Measurements from ENCODE around the gene NUP37. TPM values are rescaled to one million over a fixed set of nuclear protein-coding genes. Genes with fewer than 3 reads are reported as not detected.

NUP37 gene
- total RNA-seq, 1 experiment from 2014 or later: 77.5 TPM

DNA sequence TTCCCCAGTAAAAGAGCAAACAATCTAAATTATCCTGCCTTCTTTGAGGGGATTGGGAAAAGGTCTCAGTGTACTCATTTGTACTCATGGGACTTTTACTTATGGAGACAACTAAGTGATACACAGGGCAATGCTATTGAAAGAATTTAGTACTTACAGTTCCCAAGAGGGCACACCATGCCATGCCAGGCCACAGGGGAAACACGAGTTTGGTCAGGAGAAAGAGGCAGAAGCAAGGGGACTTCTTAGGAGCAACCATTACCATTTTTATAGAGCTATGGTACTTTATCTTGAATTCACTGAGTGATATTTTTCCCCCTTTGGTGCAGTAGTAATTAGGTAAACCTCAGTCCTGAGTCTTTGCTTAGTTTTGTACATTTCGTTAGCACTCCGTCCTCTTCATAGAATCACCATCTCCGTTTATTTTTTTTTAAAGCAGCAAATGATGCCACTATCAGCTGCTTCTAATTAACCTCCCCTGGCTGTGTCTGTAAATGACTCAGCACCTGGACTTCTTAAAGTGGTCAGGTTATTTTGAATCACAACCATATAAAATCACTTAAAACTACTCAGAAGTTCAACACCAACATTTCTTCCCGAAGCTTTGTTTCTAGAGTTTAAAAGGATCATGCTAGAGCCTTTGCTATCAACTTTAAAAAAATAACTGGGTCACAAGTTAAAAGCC is 52.2 kb downstream of the NUP37 start:
- H3K27ac ChIP-seq (ENCODE audit: low read depth, low read length): no peak overlapping the region
- no TSS peak for BruUV-seq (replicated peaks)
- no peak overlapping the region for H3K4me3 ChIP-seq (replicated peaks in 1 of 2; ENCODE audit: low read depth in 1 of 2, low read length in 2 of 2)
- H3K9me3 ChIP-seq (ENCODE audit: control insufficient read depth in 1 of 2, insufficient read depth in 1 of 2, low read depth in 1 of 2, low read length in 2 of 2): no peaks in the 10 kb centered on the region
- H3K27me3 ChIP-seq (ENCODE audit: insufficient read depth, low read length): no peaks in the 10 kb centered on the region
- no peak overlapping the region for H3K9ac ChIP-seq (ENCODE audit: low read length)
- no peak overlapping the region for H2AFZ ChIP-seq (ENCODE audit: low read depth, low read length, poor library complexity, severe bottlenecking)
- no peak for DNase-seq (ENCODE audit: low read depth, low spot score)
- ChIA-PET CTCF (no interaction called here), RAD21 (ENCODE audit: low non-redundant PET in 1 of 2, low total read pairs in 2 of 2, uncharacterized antibody in 2 of 2, unreplicated experiment in 2 of 2) (no interaction called here), POLR2A (no interaction called here)
- no peaks in the 10 kb centered on the region for H3K36me3 ChIP-seq (ENCODE audit: control insufficient read depth in 1 of 2, insufficient read depth in 2 of 2, low read length in 2 of 2)
- no peaks in the 10 kb centered on the region for H3K4me1 ChIP-seq (ENCODE audit: control insufficient read depth in 1 of 2, insufficient read depth in 2 of 2, low read length in 2 of 2)
- H3K9me2 ChIP-seq (ENCODE audit: insufficient read depth): no peaks in the 10 kb centered on the region
- no peak for ATAC-seq
- H4K20me1 ChIP-seq (ENCODE audit: insufficient read depth): no peaks in the 10 kb centered on the region
- no peak for TF ChIP-seq CEBPB (IDR thresholded peaks at IDR 0.05; ENCODE audit: low read depth)
- H3K79me2 ChIP-seq (ENCODE audit: insufficient read depth, low read length): no peaks in the 10 kb centered on the region
- intact Hi-C loops (cut with micrococcal nuclease): no loop called here
- no peak overlapping the region for H3K4me2 ChIP-seq (ENCODE audit: low read length)

DNA sequence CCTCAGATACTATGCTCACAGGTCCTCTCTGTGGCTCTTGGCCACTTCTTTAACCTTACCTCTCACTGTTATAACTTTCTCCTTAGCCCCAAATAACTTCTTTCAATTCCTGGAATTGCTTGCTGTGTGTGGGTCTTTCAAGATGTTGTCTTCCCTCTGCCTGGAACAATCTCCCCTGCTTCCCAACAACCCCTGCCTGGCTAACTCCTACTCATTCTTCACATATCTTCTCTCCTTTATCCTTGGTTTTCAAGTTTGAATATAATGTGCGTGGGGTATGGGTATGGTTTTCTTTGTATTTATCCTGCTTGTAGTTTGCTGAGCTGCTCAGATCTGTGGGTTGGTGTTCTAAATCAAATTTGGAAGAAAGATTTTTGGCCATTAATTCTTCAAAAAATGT is 55.4 kb downstream of the NUP37 start:
- ChIA-PET RAD21 (ENCODE audit: low non-redundant PET in 1 of 2, low total read pairs in 2 of 2, uncharacterized antibody in 2 of 2, unreplicated experiment in 2 of 2) (no interaction called here), CTCF (no interaction called here), POLR2A (no interaction called here)
- H3K27ac ChIP-seq (ENCODE audit: low read depth, low read length): no peak overlapping the region
- no peaks in the 10 kb centered on the region for H3K9me2 ChIP-seq (ENCODE audit: insufficient read depth)
- H3K9ac ChIP-seq (ENCODE audit: low read length): no peak overlapping the region
- BruUV-seq (replicated peaks): no TSS peak
- H3K4me1 ChIP-seq (ENCODE audit: control insufficient read depth in 1 of 2, insufficient read depth in 2 of 2, low read length in 2 of 2): peaks cover 0 to 12% of the 10 kb centered on the region in 2 experiments; a peak in 3 of 4 replicates
- no peak overlapping the region for H3K4me3 ChIP-seq (replicated peaks in 1 of 2; ENCODE audit: low read depth in 1 of 2, low read length in 2 of 2)
- intact Hi-C loops (cut with micrococcal nuclease): loop anchor here (5.0 kb wide), 1 partner anchor 657 kb away; the partner anchor contains the start of gene ARL1
- no peak overlapping the region for H2AFZ ChIP-seq (ENCODE audit: low read depth, low read length, poor library complexity, severe bottlenecking)
- H3K36me3 ChIP-seq (ENCODE audit: control insufficient read depth in 1 of 2, insufficient read depth in 2 of 2, low read length in 2 of 2): no peaks in the 10 kb centered on the region
- H3K4me2 ChIP-seq (ENCODE audit: low read length): no peak overlapping the region
- no peaks in the 10 kb centered on the region for H4K20me1 ChIP-seq (ENCODE audit: insufficient read depth)
- no peak for ATAC-seq
- no peaks in the 10 kb centered on the region for H3K79me2 ChIP-seq (ENCODE audit: insufficient read depth, low read length)
- no peaks in the 10 kb centered on the region for H3K27me3 ChIP-seq (ENCODE audit: insufficient read depth, low read length)
- H3K9me3 ChIP-seq (ENCODE audit: control insufficient read depth in 1 of 2, insufficient read depth in 1 of 2, low read depth in 1 of 2, low read length in 2 of 2): no peaks in the 10 kb centered on the region
- no peak for DNase-seq (ENCODE audit: low read depth, low spot score)
- TF ChIP-seq, protein P1, sequence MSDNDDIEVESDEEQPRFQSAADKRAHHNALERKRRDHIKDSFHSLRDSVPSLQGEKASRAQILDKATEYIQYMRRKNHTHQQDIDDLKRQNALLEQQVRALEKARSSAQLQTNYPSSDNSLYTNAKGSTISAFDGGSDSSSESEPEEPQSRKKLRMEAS (IDR thresholded peaks at IDR 0.05): no peak
- TF ChIP-seq SRF (IDR thresholded peaks at IDR 0.05; ENCODE audit: low read depth): no peak
- TF ChIP-seq SIN3A (IDR thresholded peaks at IDR 0.05; ENCODE audit: low read depth): no peak
- no peak for TF ChIP-seq EZH2 (IDR thresholded peaks at IDR 0.05)
- no peak for TF ChIP-seq CBX3 (IDR thresholded peaks at IDR 0.05; ENCODE audit: low read depth)
- TF ChIP-seq, protein P2, sequence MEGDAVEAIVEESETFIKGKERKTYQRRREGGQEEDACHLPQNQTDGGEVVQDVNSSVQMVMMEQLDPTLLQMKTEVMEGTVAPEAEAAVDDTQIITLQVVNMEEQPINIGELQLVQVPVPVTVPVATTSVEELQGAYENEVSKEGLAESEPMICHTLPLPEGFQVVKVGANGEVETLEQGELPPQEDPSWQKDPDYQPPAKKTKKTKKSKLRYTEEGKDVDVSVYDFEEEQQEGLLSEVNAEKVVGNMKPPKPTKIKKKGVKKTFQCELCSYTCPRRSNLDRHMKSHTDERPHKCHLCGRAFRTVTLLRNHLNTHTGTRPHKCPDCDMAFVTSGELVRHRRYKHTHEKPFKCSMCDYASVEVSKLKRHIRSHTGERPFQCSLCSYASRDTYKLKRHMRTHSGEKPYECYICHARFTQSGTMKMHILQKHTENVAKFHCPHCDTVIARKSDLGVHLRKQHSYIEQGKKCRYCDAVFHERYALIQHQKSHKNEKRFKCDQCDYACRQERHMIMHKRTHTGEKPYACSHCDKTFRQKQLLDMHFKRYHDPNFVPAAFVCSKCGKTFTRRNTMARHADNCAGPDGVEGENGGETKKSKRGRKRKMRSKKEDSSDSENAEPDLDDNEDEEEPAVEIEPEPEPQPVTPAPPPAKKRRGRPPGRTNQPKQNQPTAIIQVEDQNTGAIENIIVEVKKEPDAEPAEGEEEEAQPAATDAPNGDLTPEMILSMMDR (IDR thresholded peaks at IDR 0.05 in 2 of 3, conservative IDR thresholded peaks at IDR 0.05 in 1 of 3; ENCODE audit: borderline replicate concordance in 1 of 3, insufficient read depth in 1 of 3, low read depth in 2 of 3, low read length in 2 of 3): no peak
- TF ChIP-seq, protein P3, sequence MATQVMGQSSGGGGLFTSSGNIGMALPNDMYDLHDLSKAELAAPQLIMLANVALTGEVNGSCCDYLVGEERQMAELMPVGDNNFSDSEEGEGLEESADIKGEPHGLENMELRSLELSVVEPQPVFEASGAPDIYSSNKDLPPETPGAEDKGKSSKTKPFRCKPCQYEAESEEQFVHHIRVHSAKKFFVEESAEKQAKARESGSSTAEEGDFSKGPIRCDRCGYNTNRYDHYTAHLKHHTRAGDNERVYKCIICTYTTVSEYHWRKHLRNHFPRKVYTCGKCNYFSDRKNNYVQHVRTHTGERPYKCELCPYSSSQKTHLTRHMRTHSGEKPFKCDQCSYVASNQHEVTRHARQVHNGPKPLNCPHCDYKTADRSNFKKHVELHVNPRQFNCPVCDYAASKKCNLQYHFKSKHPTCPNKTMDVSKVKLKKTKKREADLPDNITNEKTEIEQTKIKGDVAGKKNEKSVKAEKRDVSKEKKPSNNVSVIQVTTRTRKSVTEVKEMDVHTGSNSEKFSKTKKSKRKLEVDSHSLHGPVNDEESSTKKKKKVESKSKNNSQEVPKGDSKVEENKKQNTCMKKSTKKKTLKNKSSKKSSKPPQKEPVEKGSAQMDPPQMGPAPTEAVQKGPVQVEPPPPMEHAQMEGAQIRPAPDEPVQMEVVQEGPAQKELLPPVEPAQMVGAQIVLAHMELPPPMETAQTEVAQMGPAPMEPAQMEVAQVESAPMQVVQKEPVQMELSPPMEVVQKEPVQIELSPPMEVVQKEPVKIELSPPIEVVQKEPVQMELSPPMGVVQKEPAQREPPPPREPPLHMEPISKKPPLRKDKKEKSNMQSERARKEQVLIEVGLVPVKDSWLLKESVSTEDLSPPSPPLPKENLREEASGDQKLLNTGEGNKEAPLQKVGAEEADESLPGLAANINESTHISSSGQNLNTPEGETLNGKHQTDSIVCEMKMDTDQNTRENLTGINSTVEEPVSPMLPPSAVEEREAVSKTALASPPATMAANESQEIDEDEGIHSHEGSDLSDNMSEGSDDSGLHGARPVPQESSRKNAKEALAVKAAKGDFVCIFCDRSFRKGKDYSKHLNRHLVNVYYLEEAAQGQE (IDR thresholded peaks at IDR 0.05; ENCODE audit: low read depth): no peak
- no peak for TF ChIP-seq EZH2phosphoT487 (IDR thresholded peaks at IDR 0.05; ENCODE audit: borderline replicate concordance)
- no peak for TF ChIP-seq JUND (IDR thresholded peaks at IDR 0.05)
- TF ChIP-seq TCF7L2 (IDR thresholded peaks at IDR 0.05; ENCODE audit: borderline replicate concordance, extremely low read depth, insufficient read depth, insufficient read length): no peak
- TF ChIP-seq YY1 (IDR thresholded peaks at IDR 0.05; ENCODE audit: extremely low read depth, insufficient replicate concordance, low read depth, low read length): no peak
- no peak for TF ChIP-seq ELF1 (IDR thresholded peaks at IDR 0.05; ENCODE audit: borderline replicate concordance, low read depth)
- TF ChIP-seq CEBPB (IDR thresholded peaks at IDR 0.05; ENCODE audit: low read depth): no peak
- TF ChIP-seq SP1 (IDR thresholded peaks at IDR 0.05; ENCODE audit: low read depth): no peak
- TF ChIP-seq, protein P4, sequence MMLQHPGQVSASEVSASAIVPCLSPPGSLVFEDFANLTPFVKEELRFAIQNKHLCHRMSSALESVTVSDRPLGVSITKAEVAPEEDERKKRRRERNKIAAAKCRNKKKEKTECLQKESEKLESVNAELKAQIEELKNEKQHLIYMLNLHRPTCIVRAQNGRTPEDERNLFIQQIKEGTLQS (IDR thresholded peaks at IDR 0.05): no peak
- TF ChIP-seq ZFX (IDR thresholded peaks at IDR 0.05): no peak

Data from HCT116 (cell line).